GM21717 (cell line): Measurements from ENCODE around the gene ARFGEF2.
"Not testable (repeated sequence)": the region's sequence is repeated elsewhere in the genome, so short reads cannot be mapped to it uniquely, and the experiment has no call there.

Experiments
- ATAC-seq: cut with Tn5 transposase; IDR thresholded peaks from one replicate; pipeline ENCODE4 v1.9.1; 2021; ENCODE audit warnings: mild to moderate bottlenecking, moderate library complexity; ENCODE audit not compliant: unreplicated experiment

Gene ARFGEF2

GRCh38 chr20:48921168-48921882 is at the start of gene ARFGEF2:
Gene ARFGEF2 (plus strand): TSS chr20:48921711. CDS start chr20:48921890, 179 bp downstream.
- ATAC-seq, result peak; percentile 59

DNA sequence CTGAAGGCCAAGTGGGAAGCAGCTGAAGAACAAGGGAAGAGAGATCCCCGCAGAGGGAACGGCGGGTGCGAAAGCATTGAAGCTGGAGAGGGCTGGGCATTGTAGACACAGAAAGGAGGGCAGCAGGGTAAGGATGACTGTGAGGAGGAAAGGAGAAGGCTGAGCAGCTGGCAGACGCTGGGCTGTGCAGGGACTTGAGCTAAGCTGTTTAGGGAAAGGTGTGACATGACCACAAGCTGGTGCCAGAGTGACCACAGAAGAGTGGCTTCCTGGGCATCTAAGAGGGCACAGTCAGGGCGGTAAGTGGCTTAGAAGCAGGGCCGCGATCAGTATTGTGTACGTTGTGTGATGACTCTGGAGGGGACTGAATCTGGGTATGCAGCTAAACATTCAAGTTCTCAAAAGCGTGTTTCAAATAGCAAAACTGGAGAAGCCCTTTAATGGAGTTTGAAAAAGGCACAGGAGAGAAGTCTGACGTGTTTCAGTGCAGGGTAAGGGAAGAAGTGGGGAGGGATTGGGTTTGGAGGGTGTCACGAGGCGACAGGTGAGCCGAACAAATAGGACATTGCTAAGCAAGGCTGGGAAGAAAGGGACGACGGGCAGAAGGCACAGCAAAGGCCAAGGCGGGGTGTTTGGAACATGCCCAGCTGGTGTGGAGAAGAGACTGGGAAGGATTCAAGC is 46.1 kb upstream of the ARFGEF2 start:
- ATAC-seq, result no peak

- ATAC-seq, result no peak
These were observed 45.6 kb upstream of the ARFGEF2 start for GRCh38 chr20:48875914-48876240.

DNA sequence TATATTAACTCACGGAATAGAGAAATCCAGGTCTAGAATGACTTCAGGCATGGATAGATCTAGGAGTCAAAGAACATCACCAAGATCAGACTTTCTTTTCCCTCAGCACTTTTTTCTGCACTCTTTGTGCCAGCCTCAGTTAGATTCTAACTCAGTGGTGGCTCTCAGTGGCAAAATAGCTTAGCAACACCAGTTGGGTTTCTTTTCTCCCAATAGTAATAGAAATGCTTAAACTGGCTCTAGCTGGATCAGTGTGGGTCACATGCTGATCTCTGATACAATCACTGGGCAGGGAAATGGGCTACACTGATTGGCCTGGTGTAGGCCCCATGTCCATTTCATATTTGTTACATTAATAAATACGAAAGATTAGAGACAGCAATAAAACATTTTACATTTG is 44.2 kb upstream of the ARFGEF2 start:
- ATAC-seq, result no peak

DNA sequence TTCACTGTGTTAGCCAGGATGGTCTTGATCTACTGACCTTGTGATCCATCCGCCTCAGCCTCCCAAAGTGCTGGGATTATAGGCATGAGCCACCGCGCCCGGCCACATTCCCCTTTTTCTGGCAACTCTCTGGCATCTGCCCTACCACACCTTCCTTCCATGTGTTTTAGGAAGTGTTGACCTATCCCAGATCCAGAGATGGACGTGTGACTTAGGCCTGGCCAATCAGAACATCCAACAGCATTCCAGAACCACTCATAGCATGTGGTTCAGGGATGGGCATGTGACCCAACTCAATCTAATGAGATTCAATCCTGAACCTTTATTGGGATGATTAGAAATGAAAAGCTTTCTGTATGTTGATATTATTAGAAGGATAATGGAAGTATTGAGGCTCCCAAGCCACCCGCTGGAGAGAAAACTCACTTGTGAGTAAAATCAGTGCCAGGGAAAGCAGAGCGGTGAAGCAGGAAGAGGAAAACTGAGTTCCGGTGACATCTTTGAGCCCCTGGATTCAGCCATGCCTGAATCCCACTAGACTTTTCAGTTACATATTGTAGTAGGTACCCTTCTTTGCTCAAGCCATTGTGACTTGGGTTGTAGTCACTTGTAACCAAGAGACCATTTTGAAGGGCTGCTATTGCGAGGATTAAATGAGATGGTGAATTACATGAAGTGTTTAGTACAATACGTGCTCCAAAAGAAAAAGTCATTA is 42.8 kb upstream of the ARFGEF2 start:
- ATAC-seq, result no peak

- ATAC-seq, result no peak
These were observed 41.8 kb upstream of the ARFGEF2 start for GRCh38 chr20:48879612-48880245.

- no peak for ATAC-seq
These were observed 41.2 kb upstream of the ARFGEF2 start for GRCh38 chr20:48880331-48880730.

DNA sequence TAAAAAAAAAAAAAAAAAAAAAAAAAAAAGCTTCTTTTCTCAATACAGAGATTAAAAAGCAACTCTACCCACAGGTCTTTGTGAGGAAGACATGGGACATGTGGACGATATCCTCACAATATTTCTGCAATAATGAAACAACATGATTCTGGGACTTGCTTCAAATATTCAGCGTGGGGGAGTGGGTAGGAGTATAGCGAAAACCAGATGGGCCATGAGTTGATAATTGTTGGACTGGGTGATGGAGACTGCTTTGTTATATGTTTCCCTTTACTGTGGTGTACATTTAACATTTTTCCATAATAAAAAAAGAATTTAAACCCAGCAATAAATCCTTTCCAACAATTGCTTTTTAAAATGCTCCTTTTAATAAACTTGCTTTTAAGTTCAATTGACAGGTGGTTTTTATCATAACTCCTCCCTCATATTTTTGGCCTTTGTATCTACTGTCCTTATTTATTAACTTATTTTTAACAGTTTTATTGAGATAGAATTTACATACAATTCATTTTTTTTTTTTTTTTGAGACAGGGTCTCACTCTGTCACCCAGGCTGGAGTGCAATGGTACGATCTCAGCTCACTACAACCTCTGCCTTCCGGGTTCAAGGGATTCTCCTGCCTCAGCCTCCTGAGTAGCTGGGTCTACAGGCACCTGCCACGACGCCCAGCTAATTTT is 40.4 kb upstream of the ARFGEF2 start:
- ATAC-seq, result no peak

GRCh38 chr20:48885237-48885636 is 36.3 kb upstream of the ARFGEF2 start:
- ATAC-seq, result no peak

GRCh38 chr20:48886194-48886593 is 35.3 kb upstream of the ARFGEF2 start:
- ATAC-seq, result no peak

DNA sequence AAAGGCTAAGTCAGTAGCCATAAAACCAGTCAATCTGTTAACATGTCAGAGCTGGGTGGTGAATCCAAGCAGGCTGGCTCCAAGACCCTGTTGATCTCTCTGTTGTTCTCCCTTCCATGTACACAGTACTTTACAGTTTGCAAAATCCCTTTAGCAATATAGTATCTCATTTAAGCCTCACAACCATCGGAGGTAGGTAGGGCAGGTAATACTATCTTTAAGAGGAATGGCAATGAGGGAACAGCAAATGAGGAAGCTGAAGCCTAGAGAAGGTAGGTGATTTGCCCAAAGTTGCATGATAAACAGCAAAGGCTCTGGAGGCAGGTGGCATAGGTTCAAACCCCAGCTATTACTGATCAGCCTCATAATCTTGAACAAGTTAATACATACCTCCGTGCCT is 34.7 kb upstream of the ARFGEF2 start:
- ATAC-seq, result no peak

- not testable (repeated sequence) for ATAC-seq
These were observed 33.0 kb upstream of the ARFGEF2 start for GRCh38 chr20:48888517-48888916.

DNA sequence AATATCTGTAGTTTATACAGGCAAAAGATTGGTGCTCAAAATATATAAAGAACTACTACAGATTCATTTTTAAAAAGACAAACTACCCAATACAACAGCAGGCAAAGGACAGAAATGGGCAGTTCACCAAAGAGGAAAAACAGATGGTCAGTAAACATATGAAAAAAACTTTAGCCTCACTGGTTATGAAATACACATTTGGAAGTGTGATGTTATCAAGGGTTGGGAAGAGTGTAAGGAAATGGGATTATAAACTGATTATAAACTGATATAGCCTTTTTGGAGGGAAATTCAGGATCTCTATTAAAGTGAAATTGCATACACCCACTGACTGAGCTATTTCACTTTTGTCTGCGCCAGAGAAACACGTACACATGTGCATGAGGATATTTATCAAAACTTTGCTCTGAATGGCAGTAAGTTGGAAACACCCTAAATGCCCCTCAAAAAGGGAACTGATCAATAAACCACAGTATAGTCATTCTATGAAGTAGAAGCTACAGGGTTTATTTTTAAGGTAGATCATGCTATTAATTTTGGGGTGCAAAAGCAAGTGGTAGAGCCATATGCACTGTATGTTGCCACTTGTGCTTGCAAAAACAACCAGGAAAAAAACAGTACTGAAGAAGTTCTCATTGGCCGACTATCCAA is 32.2 kb upstream of the ARFGEF2 start:
- no peak for ATAC-seq

DNA sequence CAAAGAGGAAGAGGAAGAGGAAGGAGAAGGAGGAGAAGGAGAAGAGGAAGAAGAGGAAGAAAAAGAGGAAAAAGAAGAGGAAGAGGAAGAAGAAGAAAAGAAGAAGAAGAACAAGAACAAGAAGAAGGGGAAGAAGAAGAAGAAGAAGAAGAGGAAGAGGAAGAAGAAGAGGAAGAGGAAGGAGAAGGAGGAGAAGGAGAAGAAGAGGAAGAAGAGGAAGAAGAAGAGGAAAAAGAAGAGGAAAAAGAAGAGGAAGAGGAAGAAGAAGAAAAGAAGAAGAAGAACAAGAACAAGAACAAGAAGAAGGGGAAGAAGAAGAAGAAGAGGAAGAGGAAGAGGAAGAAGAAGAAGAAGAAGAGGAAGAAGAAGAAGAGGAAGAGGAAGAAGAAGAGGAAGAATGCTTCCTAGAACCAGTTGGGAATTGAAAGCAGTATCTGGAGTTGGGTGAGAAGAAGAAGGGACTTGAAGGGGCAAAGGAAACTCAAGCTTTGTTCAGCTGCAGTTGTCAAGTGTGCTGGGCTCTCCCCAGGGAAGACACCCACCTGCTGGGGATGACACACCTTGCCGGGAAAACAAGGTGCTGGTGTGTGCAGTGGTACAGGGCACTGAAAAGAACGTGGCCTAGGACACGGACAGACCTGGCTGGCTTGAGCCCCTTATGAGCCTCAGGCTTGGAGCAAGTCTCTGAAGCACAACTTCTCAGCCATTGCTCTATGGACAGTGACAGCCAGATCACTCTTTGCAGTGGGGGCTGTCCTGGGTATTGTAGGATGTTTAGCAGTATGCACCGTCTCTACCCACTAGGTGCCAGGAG is 30.1 kb upstream of the ARFGEF2 start:
- ATAC-seq, result no peak

- ATAC-seq, result no peak
These were observed 29.5 kb upstream of the ARFGEF2 start for GRCh38 chr20:48892049-48892470.

GRCh38 chr20:48892891-48893290 is 28.6 kb upstream of the ARFGEF2 start:
- ATAC-seq, result no peak

DNA sequence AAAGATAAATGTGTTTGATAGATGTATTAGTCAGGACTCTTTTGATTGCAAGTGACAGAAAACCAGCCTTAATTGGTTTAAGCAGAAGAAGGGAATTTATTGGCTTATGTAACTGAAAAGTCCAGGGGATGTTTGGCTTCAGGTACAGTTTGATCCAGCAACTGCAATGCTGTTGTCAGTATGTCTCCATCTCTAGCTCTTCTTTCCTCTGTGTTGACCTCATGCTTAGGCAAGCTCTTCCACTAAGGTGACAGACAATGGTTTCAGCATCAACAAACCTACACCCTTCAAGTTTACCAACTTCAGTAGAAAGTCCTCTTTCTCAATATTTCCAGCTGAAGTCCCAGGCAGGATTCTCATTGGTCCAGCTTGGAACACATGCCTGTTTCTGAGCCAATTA is 28.1 kb upstream of the ARFGEF2 start:
- no peak for ATAC-seq

- ATAC-seq, result no peak
These were observed 24.1 kb upstream of the ARFGEF2 start for GRCh38 chr20:48897305-48898010.

DNA sequence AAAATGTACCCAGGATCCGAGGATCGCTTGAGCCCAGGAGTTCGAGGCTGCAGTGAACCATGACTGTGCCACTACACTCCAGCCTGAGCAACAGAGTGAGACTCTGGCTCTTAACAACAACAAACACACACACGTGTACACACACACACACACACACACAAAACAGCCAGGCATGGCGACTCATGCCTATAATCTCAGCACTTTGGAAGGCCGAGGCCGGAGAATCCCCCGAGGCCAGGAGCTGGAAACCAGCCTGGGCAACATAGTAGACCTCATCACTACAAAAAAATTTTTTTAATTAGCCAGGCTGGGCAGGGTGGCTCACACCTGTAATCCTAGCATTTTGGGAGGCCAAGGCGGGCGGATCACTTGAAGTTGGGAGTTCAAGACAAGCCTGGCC is 23.3 kb upstream of the ARFGEF2 start:
- ATAC-seq, result no peak
